ENCODE measurements around the gene KIAA0753. TPM values are rescaled to one million over a fixed set of nuclear protein-coding genes. Genes with fewer than 3 reads are reported as not detected.

Gene KIAA0753
- polyA plus RNA-seq, 1 experiment, result 11.5 TPM

DNA sequence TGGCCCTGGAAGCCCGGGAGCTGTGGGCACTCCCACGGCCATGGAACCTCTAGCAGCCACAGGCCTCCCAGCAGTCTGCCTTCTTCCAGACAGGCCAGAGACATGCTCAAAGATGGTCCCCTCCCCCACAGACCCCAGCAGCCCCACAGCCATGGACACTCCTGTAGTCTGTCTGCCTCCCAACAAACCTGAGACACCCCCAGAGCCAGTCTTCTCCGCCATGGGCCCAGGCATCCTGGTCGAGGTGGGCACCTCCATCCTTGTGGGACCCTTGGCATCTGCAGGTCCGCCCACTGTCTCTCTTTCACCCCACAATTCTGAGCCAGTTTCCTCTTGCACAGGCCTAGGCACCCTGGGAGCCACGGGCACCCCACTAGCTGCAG lies 3.1 kb downstream of the KIAA0753 start:
- H3K27ac ChIP-seq (ENCODE audit: low read depth, low read length), result no peak overlapping the region
- H3K27me3 ChIP-seq (ENCODE audit: control insufficient read depth, insufficient read depth, low read length), result no peaks in the 10 kb centered on the region
- ChIA-PET POLR2A (no interaction called here), CTCF (interaction anchor here (1.5 kb wide), 1 partner anchor 165 kb away, joined by 4 read pairs; no protein-coding TSS in a partner anchor)
- TF ChIP-seq, protein P1, sequence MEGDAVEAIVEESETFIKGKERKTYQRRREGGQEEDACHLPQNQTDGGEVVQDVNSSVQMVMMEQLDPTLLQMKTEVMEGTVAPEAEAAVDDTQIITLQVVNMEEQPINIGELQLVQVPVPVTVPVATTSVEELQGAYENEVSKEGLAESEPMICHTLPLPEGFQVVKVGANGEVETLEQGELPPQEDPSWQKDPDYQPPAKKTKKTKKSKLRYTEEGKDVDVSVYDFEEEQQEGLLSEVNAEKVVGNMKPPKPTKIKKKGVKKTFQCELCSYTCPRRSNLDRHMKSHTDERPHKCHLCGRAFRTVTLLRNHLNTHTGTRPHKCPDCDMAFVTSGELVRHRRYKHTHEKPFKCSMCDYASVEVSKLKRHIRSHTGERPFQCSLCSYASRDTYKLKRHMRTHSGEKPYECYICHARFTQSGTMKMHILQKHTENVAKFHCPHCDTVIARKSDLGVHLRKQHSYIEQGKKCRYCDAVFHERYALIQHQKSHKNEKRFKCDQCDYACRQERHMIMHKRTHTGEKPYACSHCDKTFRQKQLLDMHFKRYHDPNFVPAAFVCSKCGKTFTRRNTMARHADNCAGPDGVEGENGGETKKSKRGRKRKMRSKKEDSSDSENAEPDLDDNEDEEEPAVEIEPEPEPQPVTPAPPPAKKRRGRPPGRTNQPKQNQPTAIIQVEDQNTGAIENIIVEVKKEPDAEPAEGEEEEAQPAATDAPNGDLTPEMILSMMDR (IDR thresholded peaks at IDR 0.05; ENCODE audit: low read depth, low read length), result no peak
- no peaks in the 10 kb centered on the region; the same call in 1 of the 2 replicates for H3K9me3 ChIP-seq (ENCODE audit: control insufficient read depth, insufficient read depth, low read length)
- no peak overlapping the region for H3K4me3 ChIP-seq (ENCODE audit: low read depth, low read length)
- DNase-seq (ENCODE audit: low read depth, low spot score), result no peak

DNA sequence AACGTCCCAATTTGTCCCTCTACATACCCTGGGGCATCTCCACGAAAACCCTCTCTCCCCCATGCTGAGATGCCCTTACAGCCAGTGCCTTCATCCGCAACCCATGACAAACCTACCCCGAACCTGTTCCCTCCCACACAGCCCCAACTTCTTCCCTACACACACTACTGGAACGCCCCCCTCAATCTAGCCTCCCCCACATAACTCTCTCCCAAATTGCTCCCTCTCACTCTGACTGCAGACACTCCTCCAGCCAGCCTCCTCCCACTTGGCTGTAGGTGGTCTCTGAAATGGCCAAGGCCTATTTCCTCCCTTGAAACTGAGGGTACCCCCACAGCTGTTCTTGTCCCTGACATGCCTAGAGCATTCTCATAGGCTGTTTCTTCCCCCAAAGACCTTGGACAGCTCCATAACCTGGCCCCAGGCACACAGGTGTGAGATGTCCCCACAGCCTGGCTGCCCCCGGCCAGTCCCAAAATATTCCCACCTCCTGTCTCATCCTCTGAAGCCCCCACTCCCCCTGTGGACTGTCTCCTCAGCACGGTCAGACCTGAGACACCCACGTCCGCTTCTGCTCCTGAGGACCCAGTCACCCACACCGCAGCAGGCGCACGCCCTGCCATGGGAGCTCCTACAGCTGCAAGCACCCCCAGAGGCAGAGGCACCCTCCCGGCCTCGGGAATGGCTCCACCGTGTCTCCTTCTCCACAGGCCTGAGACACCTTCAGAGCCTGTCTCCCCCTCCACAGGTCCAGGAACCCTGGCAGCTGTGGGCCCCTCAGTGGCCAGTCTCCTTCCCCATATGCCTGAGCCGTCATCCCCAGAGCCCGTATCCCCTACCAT lies 3.7 kb downstream of the KIAA0753 start:
- ChIA-PET CTCF (interaction anchor here (1.5 kb wide), 1 partner anchor 164 kb away, joined by 4 read pairs; no protein-coding TSS in a partner anchor), POLR2A (no interaction called here)
- TF ChIP-seq, protein P1 (IDR thresholded peaks at IDR 0.05; ENCODE audit: low read depth, low read length), result no peak
- Histone ChIP-seq H3K4me3 (ENCODE audit: low read depth, low read length) (no peak overlapping the region), H3K27me3 (ENCODE audit: control insufficient read depth, insufficient read depth, low read length) (no peaks in the 10 kb centered on the region), H3K27ac (ENCODE audit: low read depth, low read length) (no peak overlapping the region), H3K9me3 (ENCODE audit: control insufficient read depth, insufficient read depth, low read length) (no peaks in the 10 kb centered on the region; the same call in 1 of the 2 replicates)
- DNase-seq (ENCODE audit: low read depth, low spot score), result no peak

DNA sequence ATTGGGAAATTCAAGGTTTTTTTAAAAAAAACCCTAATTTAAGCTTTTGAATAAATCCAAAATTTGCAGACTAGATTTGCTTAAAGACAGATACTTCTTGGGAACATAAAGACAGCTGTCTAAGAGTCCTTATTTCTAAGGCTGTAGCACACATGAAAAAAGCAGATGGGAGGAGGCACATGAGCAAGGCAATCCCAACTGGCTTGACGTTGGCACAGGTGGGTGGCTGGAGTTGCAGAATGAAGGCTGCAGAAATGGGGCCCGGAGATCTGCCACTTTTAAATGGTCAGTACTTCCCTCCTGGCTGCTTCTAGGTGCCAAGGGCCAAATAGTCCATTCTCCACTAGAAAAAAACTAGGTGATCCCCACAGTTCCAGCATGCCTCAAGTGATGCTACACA lies 4.4 kb downstream of the KIAA0753 start:
- TF ChIP-seq, protein P1 (IDR thresholded peaks at IDR 0.05; ENCODE audit: low read depth, low read length), result no peak
- no peak overlapping the region for H3K27ac ChIP-seq (ENCODE audit: low read depth, low read length)
- no peak for DNase-seq (ENCODE audit: low read depth, low spot score)
- H3K27me3 ChIP-seq (ENCODE audit: control insufficient read depth, insufficient read depth, low read length), result no peaks in the 10 kb centered on the region
- no peak overlapping the region for H3K4me3 ChIP-seq (ENCODE audit: low read depth, low read length)
- no peaks in the 10 kb centered on the region; the same call in 1 of the 2 replicates for H3K9me3 ChIP-seq (ENCODE audit: control insufficient read depth, insufficient read depth, low read length)
- ChIA-PET CTCF (no interaction called here), POLR2A (no interaction called here)

DNA sequence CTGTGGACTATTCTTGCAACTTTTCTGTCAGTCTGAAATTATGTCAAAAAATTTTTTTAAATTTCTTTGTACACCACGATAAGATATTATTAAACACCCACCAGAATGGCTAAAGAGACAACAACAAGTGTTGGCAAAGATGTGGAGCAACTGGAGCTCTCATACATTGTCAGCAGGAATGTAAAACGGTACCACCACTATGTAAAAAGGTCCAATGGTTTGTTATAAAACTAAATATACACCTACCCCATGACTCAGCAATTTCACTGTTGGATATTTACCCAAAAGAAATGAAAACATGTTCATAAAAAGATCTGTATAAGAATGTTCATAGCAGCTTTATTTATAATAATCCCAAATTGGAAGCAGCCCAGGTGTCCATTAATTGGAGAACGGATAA lies 7.2 kb downstream of the KIAA0753 start:
- Histone ChIP-seq H3K27me3 (ENCODE audit: control insufficient read depth, insufficient read depth, low read length) (no peaks in the 10 kb centered on the region), H3K27ac (ENCODE audit: low read depth, low read length) (no peak overlapping the region), H3K4me3 (ENCODE audit: low read depth, low read length) (no peak overlapping the region), H3K9me3 (ENCODE audit: control insufficient read depth, insufficient read depth, low read length) (no peaks in the 10 kb centered on the region)
- no peak for DNase-seq (ENCODE audit: low read depth, low spot score)
- ChIA-PET POLR2A (no interaction called here), CTCF (no interaction called here)
- TF ChIP-seq, protein P1 (IDR thresholded peaks at IDR 0.05; ENCODE audit: low read depth, low read length), result no peak

DNA sequence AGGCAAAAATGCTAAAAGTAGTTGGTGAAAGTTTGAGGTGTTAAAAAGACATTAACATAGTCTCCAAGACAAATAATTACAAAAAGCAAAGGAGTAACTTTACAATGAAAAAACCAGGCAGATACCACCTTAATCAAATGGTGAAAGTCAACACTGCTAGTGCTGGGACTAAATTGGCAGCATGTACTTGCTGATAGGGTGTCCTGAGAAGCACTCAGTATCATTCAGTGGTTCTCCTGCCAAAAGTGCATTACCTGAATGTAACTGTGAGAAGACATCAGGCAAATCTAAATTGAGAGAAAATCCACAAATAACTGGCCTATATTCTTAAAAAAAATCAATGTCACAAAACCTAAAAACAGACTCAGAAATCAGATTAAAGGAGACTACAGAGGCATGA lies 8.0 kb downstream of the KIAA0753 start:
- H3K4me3 ChIP-seq (ENCODE audit: low read depth, low read length), result no peak overlapping the region
- no peak for DNase-seq (ENCODE audit: low read depth, low spot score)
- CTCF ChIA-PET, result no interaction called here
- no peaks in the 10 kb centered on the region for H3K9me3 ChIP-seq (ENCODE audit: control insufficient read depth, insufficient read depth, low read length)
- TF ChIP-seq, protein P1 (IDR thresholded peaks at IDR 0.05; ENCODE audit: low read depth, low read length), result no peak
- H3K27me3 ChIP-seq (ENCODE audit: control insufficient read depth, insufficient read depth, low read length), result no peaks in the 10 kb centered on the region
- POLR2A ChIA-PET, result no interaction called here
- no peak overlapping the region for H3K27ac ChIP-seq (ENCODE audit: low read depth, low read length)

Data from AG04450 (cell line).